Measurements from ENCODE around the gene CACNA1A.

The CACNA1A gene

DNA sequence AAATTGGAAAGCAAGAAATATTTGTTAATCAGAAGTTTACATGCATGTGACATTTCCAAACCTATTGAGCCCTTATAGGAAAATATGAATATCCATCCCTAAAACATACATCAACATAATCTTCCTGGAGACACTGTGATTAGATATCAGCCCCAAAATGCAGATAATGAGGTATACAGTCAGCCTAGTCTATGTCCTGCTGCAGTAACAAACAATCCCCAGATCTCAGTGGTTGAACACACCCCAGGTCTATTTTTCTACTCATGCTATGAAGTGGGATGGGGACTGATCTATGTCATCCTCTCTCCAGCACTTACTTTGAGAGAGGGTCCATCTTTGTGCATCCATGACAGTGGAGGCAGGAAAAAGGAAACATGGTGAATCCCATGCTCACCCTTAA is 31.2 kb downstream of the CACNA1A start:
- no peak overlapping the region for H2AFZ ChIP-seq (ENCODE audit: low read depth, low read length, severe bottlenecking)
- H3K79me2 ChIP-seq (ENCODE audit: insufficient read depth, low read length): no peaks in the 10 kb centered on the region
- no peaks in the 10 kb centered on the region for H4K20me1 ChIP-seq (ENCODE audit: low read depth, low read length)
- no peaks in the 10 kb centered on the region for H3K36me3 ChIP-seq (ENCODE audit: low read length)
- H3K27me3 ChIP-seq (ENCODE audit: low read length): no peaks in the 10 kb centered on the region
- H3K4me3 ChIP-seq (ENCODE audit: insufficient read depth, low read length, poor library complexity, severe bottlenecking): no peak overlapping the region
- H3K9ac ChIP-seq (ENCODE audit: low read length): no peak overlapping the region
- peaks cover 15% of the 10 kb centered on the region; the same call in 1 of the 2 replicates for H3K9me3 ChIP-seq (ENCODE audit: insufficient read depth, low read length)
- TF ChIP-seq EZH2phosphoT487 (conservative IDR thresholded peaks at IDR 0.05; ENCODE audit: low read length): no peak
- no peak for TF ChIP-seq CTCF (IDR thresholded peaks at IDR 0.05; ENCODE audit: insufficient read depth, low read length, poor library complexity, severe bottlenecking)
- no peaks in the 10 kb centered on the region for H3F3A ChIP-seq (ENCODE audit: insufficient read depth)
- no peaks in the 10 kb centered on the region for H3K9me2 ChIP-seq (replicated peaks; ENCODE audit: insufficient read depth, low read length)
- no peak overlapping the region for H3K4me2 ChIP-seq (ENCODE audit: low read depth, low read length, poor library complexity, severe bottlenecking)
- H3K27ac ChIP-seq (ENCODE audit: low read depth, low read length): no peak overlapping the region

- H2AFZ ChIP-seq (ENCODE audit: low read depth, low read length, severe bottlenecking): no peak overlapping the region
- H4K20me1 ChIP-seq (ENCODE audit: low read depth, low read length): no peaks in the 10 kb centered on the region
- H3K4me3 ChIP-seq (ENCODE audit: insufficient read depth, low read length, poor library complexity, severe bottlenecking): no peak overlapping the region
- no peaks in the 10 kb centered on the region for H3K9me3 ChIP-seq (ENCODE audit: insufficient read depth, low read length)
- no peaks in the 10 kb centered on the region for H3K27me3 ChIP-seq (ENCODE audit: low read length)
- no peak overlapping the region for H3K4me2 ChIP-seq (ENCODE audit: low read depth, low read length, poor library complexity, severe bottlenecking)
- H3K9ac ChIP-seq (ENCODE audit: low read length): no peak overlapping the region
- H3K9me2 ChIP-seq (replicated peaks; ENCODE audit: insufficient read depth, low read length): no peaks in the 10 kb centered on the region
- H3K79me2 ChIP-seq (ENCODE audit: insufficient read depth, low read length): no peaks in the 10 kb centered on the region
- no peak overlapping the region for H3K27ac ChIP-seq (ENCODE audit: low read depth, low read length)
- no peaks in the 10 kb centered on the region for H3F3A ChIP-seq (ENCODE audit: insufficient read depth)
- H3K36me3 ChIP-seq (ENCODE audit: low read length): no peaks in the 10 kb centered on the region
- no peak for TF ChIP-seq EZH2phosphoT487 (conservative IDR thresholded peaks at IDR 0.05; ENCODE audit: low read length)
- TF ChIP-seq CTCF (IDR thresholded peaks at IDR 0.05; ENCODE audit: insufficient read depth, low read length, poor library complexity, severe bottlenecking): no peak
Measured at GRCh38 chr19:13466697-13467096, 39.6 kb downstream of the CACNA1A start.

- no peak overlapping the region for H3K4me2 ChIP-seq (ENCODE audit: low read depth, low read length, poor library complexity, severe bottlenecking)
- H3F3A ChIP-seq (ENCODE audit: insufficient read depth): no peaks in the 10 kb centered on the region
- no peak overlapping the region for H2AFZ ChIP-seq (ENCODE audit: low read depth, low read length, severe bottlenecking)
- H3K4me3 ChIP-seq (ENCODE audit: insufficient read depth, low read length, poor library complexity, severe bottlenecking): no peak overlapping the region
- H3K27me3 ChIP-seq (ENCODE audit: low read length): no peaks in the 10 kb centered on the region
- H3K9me3 ChIP-seq (ENCODE audit: insufficient read depth, low read length): no peaks in the 10 kb centered on the region
- TF ChIP-seq CTCF (IDR thresholded peaks at IDR 0.05; ENCODE audit: insufficient read depth, low read length, poor library complexity, severe bottlenecking): no peak
- TF ChIP-seq EZH2phosphoT487 (conservative IDR thresholded peaks at IDR 0.05; ENCODE audit: low read length): no peak
- H4K20me1 ChIP-seq (ENCODE audit: low read depth, low read length): no peaks in the 10 kb centered on the region
- no peaks in the 10 kb centered on the region for H3K79me2 ChIP-seq (ENCODE audit: insufficient read depth, low read length)
- H3K27ac ChIP-seq (ENCODE audit: low read depth, low read length): no peak overlapping the region
- no peaks in the 10 kb centered on the region for H3K9me2 ChIP-seq (replicated peaks; ENCODE audit: insufficient read depth, low read length)
- no peaks in the 10 kb centered on the region for H3K36me3 ChIP-seq (ENCODE audit: low read length)
- no peak overlapping the region for H3K9ac ChIP-seq (ENCODE audit: low read length)
Measured at GRCh38 chr19:13463296-13463695, 43.0 kb downstream of the CACNA1A start.

All from SU-DHL-6 (cell line).